T-cell (primary cell): Measurements from ENCODE around the gene RSPH1. TPM values are rescaled to one million over a fixed set of nuclear protein-coding genes. Genes with fewer than 3 reads are reported as not detected.

Source experiments
- ATAC-seq, 4 experiments: fragments of 200-7000 bp in 3 of 4; fragments of 150-1000 bp in 1 of 4; cut with Tn5 transposase; replicated peaks in 1 of 4; 1 replicate in 3 of 4; 2 replicates in 1 of 4; pipeline ENCODE4 v1.10.0; 2021; ENCODE audit warnings: moderate library complexity in 3 of 4, mild to moderate bottlenecking in 2 of 4, moderate number of reproducible peaks in 1 of 4
- CTCF ChIA-PET, 2 donors: fragments of 300-600 bp; sonication (Branson Sonifier 250); formaldehyde crosslinking; loops; one replicate each; lab custom pipeline; 2022; ENCODE audit warnings: antibody characterized with exemption in 2 of 2; lab: Charles Lee
- POLR2A ChIA-PET, 2 donors: fragments of 300-600 bp; sonication (Branson Sonifier 250); formaldehyde crosslinking; loops; one replicate each; lab custom pipeline; 2022; ENCODE audit warnings: antibody characterized with exemption in 2 of 2; lab: Charles Lee
- DNase-seq, 35 experiments: peaks; one replicate each; pipeline versions ENCODE4 v3.0.0 to v3.0.0-alpha.2; 2013 to 2023
- H3K27ac ChIP-seq: one replicate; pipeline ENCODE4 v1.5.1; 2013; ENCODE audit warnings: low read length
- H3K27me3 ChIP-seq, 2 experiments: replicated peaks in 1 of 2; 1 replicate in 1 of 2; 2 replicates in 1 of 2; pipeline versions ENCODE4 v1.6.1 to v1.7.0; 2013; ENCODE audit warnings: low read length in 1 of 2, mixed read lengths in 1 of 2; ENCODE audit not compliant: control insufficient read depth in 2 of 2, insufficient read depth in 2 of 2; ENCODE audit errors: extremely low read depth in 1 of 2
- H3K36me3 ChIP-seq, 2 donors: 1 replicate in 1 of 2; 2 replicates in 1 of 2; pipeline versions ENCODE4 v1.6.1 to v1.7.0; 2013; ENCODE audit warnings: low read length in 1 of 2; ENCODE audit not compliant: control insufficient read depth in 2 of 2, insufficient read depth in 1 of 2; ENCODE audit errors: extremely low read depth in 1 of 2
- H3K4me1 ChIP-seq, 2 experiments: 1 replicate in 1 of 2; 2 replicates in 1 of 2; pipeline versions ENCODE4 v1.6.1 to v1.7.0; 2013; ENCODE audit warnings: low read length in 2 of 2, mixed read lengths in 1 of 2; ENCODE audit not compliant: insufficient read depth in 2 of 2, control insufficient read depth in 1 of 2; ENCODE audit errors: extremely low read depth in 1 of 2
- H3K4me3 ChIP-seq, 2 donors: 1 replicate in 1 of 2; 2 replicates in 1 of 2; pipeline versions ENCODE4 v1.5.1 to v1.7.0; 2013; ENCODE audit warnings: mild to moderate bottlenecking in 2 of 2, low read length in 1 of 2, moderate library complexity in 1 of 2; ENCODE audit not compliant: control insufficient read depth in 1 of 2; ENCODE audit errors: extremely low read depth in 1 of 2
- H3K9me3 ChIP-seq: 2 replicates; pipeline ENCODE4 v1.7.0; 2013
- H3K27ac Mint-ChIP-seq, 2 donors: one replicate each; pipeline ENCODE4 v1.8.0; 2020 to 2021; ENCODE audit warnings: mild to moderate bottlenecking in 2 of 2, mixed read lengths in 2 of 2
- H3K27me3 Mint-ChIP-seq, 2 donors: one replicate each; pipeline ENCODE4 v1.8.0; 2021 to 2022; ENCODE audit warnings: mixed read lengths in 2 of 2
- H3K36me3 Mint-ChIP-seq: one replicate; pipeline ENCODE4 v1.8.0; 2021; ENCODE audit warnings: mixed read lengths
- H3K4me1 Mint-ChIP-seq, 3 donors: one replicate each; pipeline ENCODE4 v1.8.0; 2020 to 2022; ENCODE audit warnings: mixed read lengths in 3 of 3, mild to moderate bottlenecking in 1 of 3
- H3K4me3 Mint-ChIP-seq, 3 donors: one replicate each; pipeline ENCODE4 v1.8.0; 2020 to 2022; ENCODE audit warnings: mild to moderate bottlenecking in 3 of 3, mixed read lengths in 3 of 3, moderate library complexity in 3 of 3
- H3K9me3 Mint-ChIP-seq, 3 donors: one replicate each; pipeline ENCODE4 v1.8.0; 2020 to 2022; ENCODE audit warnings: mixed read lengths in 3 of 3
- whole genome bisulfite sequencing: methylation state at CpG from one replicate; pipeline ENCODE4 v1.1.5; 2013; ENCODE audit warnings: missing lambda C conversion rate; ENCODE audit not compliant: insufficient coverage; 5-methylcytosine and 5-hydroxymethylcytosine counted together
- total RNA-seq, 35 experiments: library from RNA in 6 of 35; stranded (reverse) in 6 of 35; fragments of 120-200 nt in 1 of 35; gene quantifications; one replicate each; pipeline versions ENCODE4 v1.2.1 to v1.2.4 and lab custom pipeline; 2013 to 2026

RSPH1 gene
- total RNA-seq, 5 donors from 2014 or later (not counting 1 experiment from before 2014, with no cell fraction given), result 0.12 to 0.20 TPM; not detected in 3

DNA sequence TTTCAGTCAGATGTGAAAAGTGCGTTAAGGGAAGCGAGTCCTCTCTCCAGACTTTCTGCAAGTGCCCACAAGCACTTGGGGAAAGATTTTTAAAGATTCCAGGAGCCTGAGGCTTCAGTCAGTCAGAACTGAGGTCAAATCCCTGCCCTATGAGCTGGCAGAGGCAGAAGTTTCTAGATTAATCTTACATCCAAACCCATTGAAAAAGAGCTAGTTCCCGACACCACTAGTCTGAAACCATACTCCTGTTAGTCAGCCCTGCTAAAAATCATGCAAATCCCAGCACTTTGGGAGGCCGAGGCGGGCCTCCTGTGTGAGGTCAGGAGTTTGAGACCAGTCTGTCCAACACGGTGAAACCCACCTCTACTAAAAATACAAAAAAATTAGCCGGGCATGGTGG is 21.0 kb downstream of the RSPH1 start:
- Histone ChIP-seq H3K27ac (no peak overlapping the region), H3K4me1 (no peaks in the 10 kb centered on the region), H3K27me3 (peaks cover 0 to 35% of the 10 kb centered on the region in 2 experiments), H3K9me3 (no peaks in the 10 kb centered on the region), H3K36me3 (no peaks in the 10 kb centered on the region), H3K4me3 (no peak overlapping the region)
- peaks cover 0 to 5% of the 10 kb centered on the region in 2 donors for H3K27me3 Mint-ChIP-seq
- ATAC-seq, result no peak
- CTCF ChIA-PET, result interaction anchor here in 1 of 2 donors (0.7 kb wide), 1 partner anchor 39 kb away, joined by 3 read pairs; no protein-coding TSS in a partner anchor
- no peaks in the 10 kb centered on the region for H3K36me3 Mint-ChIP-seq
- peaks cover 0 to 8% (median 0%) of the 10 kb centered on the region in 3 donors for H3K4me1 Mint-ChIP-seq
- no peak for DNase-seq
- WGBS, result 100% methylated on average over 2 of the region's 7 CpGs
- H3K27ac Mint-ChIP-seq, result no peak overlapping the region
- H3K4me3 Mint-ChIP-seq, result no peak overlapping the region
- POLR2A ChIA-PET, result no interaction called here
- H3K9me3 Mint-ChIP-seq, result no peaks in the 10 kb centered on the region

DNA sequence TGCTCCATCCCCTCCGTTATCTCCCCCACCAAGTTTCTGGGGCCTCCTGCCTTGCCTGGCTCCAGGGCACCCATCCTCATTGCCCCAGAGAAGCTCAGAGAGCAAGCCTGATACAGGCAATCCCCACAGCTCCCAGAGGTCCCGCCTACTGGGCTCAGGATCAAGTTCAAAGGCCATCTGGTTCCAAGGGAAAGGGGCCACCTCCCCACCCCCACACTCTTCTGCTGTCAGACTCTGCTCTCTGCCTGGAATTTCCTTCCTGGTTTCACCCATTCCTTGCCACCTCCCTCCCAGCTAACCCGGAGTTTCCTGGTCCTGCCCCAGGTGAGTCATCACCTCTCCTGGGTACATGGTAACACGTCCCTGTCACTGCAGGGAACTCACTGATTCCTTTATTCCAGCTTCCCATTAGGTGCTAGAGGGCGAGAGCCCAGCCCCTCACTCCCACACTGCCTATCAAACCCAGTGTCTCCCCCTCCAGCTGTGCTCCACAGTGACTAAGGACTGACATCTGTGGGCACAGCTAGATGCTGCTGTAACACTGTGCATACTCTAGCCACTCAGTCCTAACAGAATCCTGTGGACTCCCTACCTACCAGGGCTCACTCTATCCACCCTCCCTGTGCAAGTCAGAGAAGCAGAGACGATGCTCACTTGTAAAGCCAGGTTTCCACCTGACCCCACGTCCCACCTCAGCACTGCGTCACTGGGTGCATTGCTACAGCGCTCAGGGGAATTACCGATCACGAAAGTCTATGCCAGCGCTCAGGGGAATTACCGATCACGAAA is 21.8 kb downstream of the RSPH1 start:
- H3K4me1 ChIP-seq, result no peaks in the 10 kb centered on the region
- peaks cover 0 to 5% of the 10 kb centered on the region in 2 donors for H3K27me3 Mint-ChIP-seq
- no peaks in the 10 kb centered on the region for H3K36me3 Mint-ChIP-seq
- no peaks in the 10 kb centered on the region for H3K9me3 Mint-ChIP-seq
- CTCF ChIA-PET, result interaction anchor here in 1 of 2 donors (1.2 kb wide), 1 partner anchor 215 kb away, joined by 5 read pairs; no protein-coding TSS in a partner anchor
- no peak overlapping the region for H3K27ac Mint-ChIP-seq
- no peaks in the 10 kb centered on the region for H3K36me3 ChIP-seq
- H3K27ac ChIP-seq, result no peak overlapping the region
- H3K4me3 ChIP-seq, result no peak overlapping the region
- ATAC-seq (peak in 1 of 4 experiments; percentile 59), DNase-seq (peak in 1 of 35 experiments; percentile 42)
- POLR2A ChIA-PET, result no interaction called here
- H3K4me3 Mint-ChIP-seq, result no peak overlapping the region
- no peaks in the 10 kb centered on the region for H3K9me3 ChIP-seq
- H3K27me3 ChIP-seq, result peaks cover 0 to 35% of the 10 kb centered on the region in 2 experiments
- peaks cover 0 to under 1% (median 0%) of the 10 kb centered on the region in 3 donors for H3K4me1 Mint-ChIP-seq
- WGBS, result 76% methylated on average over 9 of the region's 14 CpGs

DNA sequence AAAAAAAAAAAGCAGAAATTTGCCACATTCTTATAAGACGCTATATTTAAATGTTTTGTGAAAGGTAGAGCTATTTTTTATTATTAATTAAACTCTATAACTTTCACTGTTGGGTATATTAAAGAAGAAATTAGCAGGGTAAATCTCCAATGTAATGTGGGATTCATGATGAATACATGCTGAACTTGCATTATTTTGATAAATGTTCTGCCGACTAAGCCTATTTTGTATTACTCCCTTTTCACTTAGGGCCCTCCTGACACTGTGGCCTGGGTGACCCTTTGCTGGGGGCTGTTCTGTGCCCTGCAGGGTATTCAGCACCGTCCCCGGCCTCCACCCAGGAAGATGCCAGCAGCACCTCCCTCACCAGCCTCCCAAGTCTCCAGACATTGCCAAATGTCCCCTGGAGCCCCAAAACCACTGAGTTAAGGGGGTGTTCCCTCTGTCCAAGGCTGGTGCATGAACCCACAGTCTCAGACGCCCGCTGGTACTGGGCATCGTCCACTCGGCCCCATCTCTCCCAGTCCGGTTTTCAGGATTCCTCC is 22.5 kb downstream of the RSPH1 start:
- Histone ChIP-seq H3K27me3 (peaks cover 0 to 35% of the 10 kb centered on the region in 2 experiments), H3K36me3 (no peaks in the 10 kb centered on the region), H3K4me3 (no peak overlapping the region), H3K4me1 (no peaks in the 10 kb centered on the region), H3K9me3 (no peaks in the 10 kb centered on the region), H3K27ac (no peak overlapping the region)
- ChIA-PET POLR2A (no interaction called here), CTCF (interaction anchor here in 1 of 2 donors (1.2 kb wide), 1 partner anchor 214 kb away, joined by 5 read pairs; no protein-coding TSS in a partner anchor)
- H3K4me1 Mint-ChIP-seq, result no peaks in the 10 kb centered on the region
- ATAC-seq (no peak), DNase-seq (no peak)
- H3K4me3 Mint-ChIP-seq, result no peak overlapping the region
- H3K27ac Mint-ChIP-seq, result no peak overlapping the region
- no peaks in the 10 kb centered on the region for H3K9me3 Mint-ChIP-seq
- 92% methylated on average over 4 of the region's 9 CpGs for WGBS
- peaks cover 0 to 5% of the 10 kb centered on the region in 2 donors for H3K27me3 Mint-ChIP-seq
- no peaks in the 10 kb centered on the region for H3K36me3 Mint-ChIP-seq

DNA sequence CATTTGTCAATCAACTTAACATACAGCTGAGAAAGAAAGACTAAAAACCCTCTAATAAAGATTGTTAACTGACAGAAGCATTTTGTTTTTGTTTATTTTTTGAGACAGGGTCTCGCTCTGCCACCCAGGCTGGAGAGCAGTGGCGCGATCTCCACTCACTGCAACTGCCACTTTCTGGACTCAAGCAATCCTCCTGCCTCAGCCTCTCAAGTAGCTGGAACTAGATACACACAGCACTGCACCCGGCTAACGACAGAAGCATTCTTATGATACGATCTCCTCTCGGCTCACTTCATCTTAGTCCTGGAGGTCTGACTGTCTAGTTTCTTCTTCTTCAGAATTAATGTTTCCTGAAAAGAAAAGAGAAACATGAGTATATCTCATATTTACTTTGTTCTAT is 23.5 kb downstream of the RSPH1 start:
- no CpG with 5 or more reads among the region's 7 CpGs for WGBS
- no peak overlapping the region for H3K27ac ChIP-seq
- DNase-seq (no peak), ATAC-seq (no peak)
- H3K4me3 ChIP-seq, result no peak overlapping the region
- ChIA-PET POLR2A (no interaction called here), CTCF (no interaction called here)
- no peaks in the 10 kb centered on the region for H3K36me3 ChIP-seq
- Mint-ChIP-seq H3K27me3 (peaks cover 0 to 5% of the 10 kb centered on the region in 2 donors), H3K9me3 (no peaks in the 10 kb centered on the region), H3K4me1 (peaks cover 1 to 3% (median 2%) of the 10 kb centered on the region in 3 donors), H3K4me3 (no peak overlapping the region), H3K27ac (no peak overlapping the region), H3K36me3 (no peaks in the 10 kb centered on the region)
- no peaks in the 10 kb centered on the region for H3K9me3 ChIP-seq
- peaks cover 0 to 35% of the 10 kb centered on the region in 2 experiments for H3K27me3 ChIP-seq
- no peaks in the 10 kb centered on the region for H3K4me1 ChIP-seq

DNA sequence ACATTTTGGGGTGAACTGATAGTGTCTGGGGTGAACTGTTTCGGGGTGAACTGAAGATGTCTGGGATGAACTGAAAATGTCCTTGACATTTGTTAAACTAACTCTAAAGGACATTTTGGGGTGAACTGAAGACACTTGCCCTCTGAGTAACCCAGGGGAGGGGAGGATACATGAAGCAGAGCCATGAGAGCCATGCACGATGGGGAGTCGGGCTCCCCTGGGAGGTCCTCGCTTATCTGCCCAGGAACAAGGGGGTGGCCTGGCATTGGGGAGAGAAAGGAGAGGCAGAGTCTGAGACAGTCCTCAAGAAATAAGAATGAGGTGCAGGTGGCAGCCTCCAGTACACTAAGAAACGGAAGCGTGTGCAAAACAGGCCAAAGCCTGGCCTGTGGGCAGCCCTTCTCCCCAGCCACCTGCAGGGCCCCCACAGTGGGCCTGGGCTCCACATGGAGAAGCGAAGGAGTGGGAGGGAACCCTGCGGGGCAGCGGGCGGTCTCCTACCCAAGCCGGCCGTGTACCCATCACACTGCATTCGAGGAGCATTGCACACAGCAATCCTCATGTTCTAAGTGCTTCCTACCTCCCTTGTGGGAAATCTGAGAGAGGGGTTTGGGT is 24.2 kb downstream of the RSPH1 start:
- ChIA-PET CTCF (interaction anchor here in 1 of 2 donors (0.6 kb wide), 1 partner anchor 356 kb away, joined by 3 read pairs; no protein-coding TSS in a partner anchor), POLR2A (no interaction called here)
- H3K27ac ChIP-seq, result no peak overlapping the region
- Mint-ChIP-seq H3K4me1 (peaks cover 4 to 6% (median 6%) of the 10 kb centered on the region in 3 donors), H3K36me3 (no peaks in the 10 kb centered on the region), H3K4me3 (no peak overlapping the region), H3K9me3 (no peaks in the 10 kb centered on the region), H3K27me3 (peaks cover 0 to 7% of the 10 kb centered on the region in 2 donors), H3K27ac (no peak overlapping the region)
- H3K4me1 ChIP-seq, result peaks cover 0 to 3% of the 10 kb centered on the region in 2 experiments
- ATAC-seq (no peak), DNase-seq (no peak)
- WGBS, result 89% methylated on average over 5 of the region's 13 CpGs
- H3K4me3 ChIP-seq, result no peak overlapping the region
- H3K9me3 ChIP-seq, result no peaks in the 10 kb centered on the region
- H3K36me3 ChIP-seq, result no peaks in the 10 kb centered on the region
- peaks cover 0 to 37% of the 10 kb centered on the region in 2 experiments for H3K27me3 ChIP-seq

- H3K27ac Mint-ChIP-seq, result no peak overlapping the region
- H3K4me1 Mint-ChIP-seq, result peaks cover 4 to 6% (median 6%) of the 10 kb centered on the region in 3 donors
- peaks cover 0 to 6% of the 10 kb centered on the region in 2 donors for H3K27me3 Mint-ChIP-seq
- ChIA-PET POLR2A (no interaction called here), CTCF (no interaction called here)
- no peak overlapping the region for H3K4me3 Mint-ChIP-seq
- no peak overlapping the region for H3K27ac ChIP-seq
- 98% methylated on average over 8 of the region's 9 CpGs for WGBS
- DNase-seq (no peak), ATAC-seq (no peak)
- no peaks in the 10 kb centered on the region for H3K36me3 ChIP-seq
- no peaks in the 10 kb centered on the region for H3K36me3 Mint-ChIP-seq
- no peaks in the 10 kb centered on the region for H3K9me3 Mint-ChIP-seq
- H3K4me3 ChIP-seq, result no peak overlapping the region
- peaks cover 0 to 32% of the 10 kb centered on the region in 2 experiments for H3K27me3 ChIP-seq
- H3K9me3 ChIP-seq, result no peaks in the 10 kb centered on the region
- H3K4me1 ChIP-seq, result peaks cover 0 to 3% of the 10 kb centered on the region in 2 experiments
Measured at GRCh38 chr21:42471206-42471605, 24.8 kb downstream of the RSPH1 start.
